ENCODE results near the gene DAGLB.
A peak's percentile ranks its signal among the peaks of the same experiment; 100 is the strongest.
"Not testable (repeated sequence)": the region's sequence is repeated elsewhere in the genome, so short reads cannot be mapped to it uniquely, and the experiment has no call there.

DAGLB gene

GRCh38 chr7:6430974-6431373, 16.8 kb downstream of the DAGLB start:
- no peak for DNase-seq

DNA sequence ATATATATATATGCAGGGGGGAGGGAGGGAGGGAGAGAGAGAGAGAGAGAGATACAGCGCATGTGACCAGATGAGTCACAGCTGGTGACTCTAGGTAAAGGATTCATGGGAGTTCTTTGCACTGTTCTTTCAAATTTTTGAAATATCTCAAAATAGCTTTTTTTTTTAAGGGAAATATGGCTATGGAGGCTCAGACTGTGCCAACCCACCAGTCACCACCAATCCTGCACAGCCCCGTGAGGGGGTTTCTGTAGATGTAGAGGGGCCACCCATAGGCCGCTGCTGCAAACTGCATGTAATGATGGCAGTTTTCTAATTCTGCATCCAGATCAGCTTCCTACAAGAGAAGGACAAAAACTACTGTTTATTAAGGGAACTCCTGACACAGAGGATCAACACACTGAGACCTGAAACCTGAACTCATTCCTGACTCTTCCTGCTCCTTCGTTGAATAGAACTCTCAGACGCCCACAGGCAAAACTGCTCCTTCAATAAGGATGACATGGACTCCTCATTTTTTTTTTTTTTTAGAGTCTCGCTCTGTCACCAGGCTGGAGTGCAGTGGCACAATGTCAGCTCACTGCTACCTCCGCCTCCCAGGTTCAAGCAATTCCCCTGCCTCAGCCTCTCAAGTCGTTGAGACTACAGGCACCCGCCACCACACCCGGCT, 17.3 kb downstream of the DAGLB start:
- DNase-seq: no peak

- peak in 2 of 14 donors; percentile 9 to 11 for DNase-seq
Measured at GRCh38 chr7:6425948-6426347, 21.8 kb downstream of the DAGLB start.

- DNase-seq: peak in 7 of 14 donors; percentile 40 to 68 (median 49)
Measured at GRCh38 chr7:6423942-6424701, 23.6 kb downstream of the DAGLB start.

- peak in 1 of 14 donors; percentile 20 for DNase-seq
Measured at GRCh38 chr7:6422926-6423632, 24.7 kb downstream of the DAGLB start.

DNA sequence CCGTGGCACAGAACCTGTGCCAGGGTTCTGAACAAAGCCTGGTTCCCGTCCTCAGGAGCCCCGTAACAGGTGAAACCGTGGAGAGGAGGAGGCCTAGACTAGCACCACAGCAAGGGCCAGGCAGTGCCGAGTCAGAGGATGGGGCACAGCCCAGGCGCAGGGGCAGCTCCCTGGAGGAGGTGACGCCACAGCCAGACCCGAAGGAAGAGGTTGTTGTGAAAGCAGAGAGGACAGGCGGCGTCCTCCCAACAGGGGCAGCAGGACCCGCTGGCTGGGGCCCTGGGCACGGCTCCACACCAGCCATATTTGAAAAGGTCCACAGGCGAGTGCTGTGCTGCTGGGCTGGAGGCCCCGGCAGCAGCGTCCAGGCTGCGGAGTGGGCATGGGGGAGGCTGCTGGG, 25.7 kb downstream of the DAGLB start:
- DNase-seq: no peak

- peak in 1 of 14 donors; percentile 6 for DNase-seq
Measured at GRCh38 chr7:6420680-6421079, 27.1 kb downstream of the DAGLB start.

- peak in 10 of 14 donors; percentile 19 to 99 (median 43) for DNase-seq
Measured at GRCh38 chr7:6419310-6419773, 28.4 kb downstream of the DAGLB start.

GRCh38 chr7:6417408-6417807, 30.3 kb downstream of the DAGLB start:
- DNase-seq: no peak

DNA sequence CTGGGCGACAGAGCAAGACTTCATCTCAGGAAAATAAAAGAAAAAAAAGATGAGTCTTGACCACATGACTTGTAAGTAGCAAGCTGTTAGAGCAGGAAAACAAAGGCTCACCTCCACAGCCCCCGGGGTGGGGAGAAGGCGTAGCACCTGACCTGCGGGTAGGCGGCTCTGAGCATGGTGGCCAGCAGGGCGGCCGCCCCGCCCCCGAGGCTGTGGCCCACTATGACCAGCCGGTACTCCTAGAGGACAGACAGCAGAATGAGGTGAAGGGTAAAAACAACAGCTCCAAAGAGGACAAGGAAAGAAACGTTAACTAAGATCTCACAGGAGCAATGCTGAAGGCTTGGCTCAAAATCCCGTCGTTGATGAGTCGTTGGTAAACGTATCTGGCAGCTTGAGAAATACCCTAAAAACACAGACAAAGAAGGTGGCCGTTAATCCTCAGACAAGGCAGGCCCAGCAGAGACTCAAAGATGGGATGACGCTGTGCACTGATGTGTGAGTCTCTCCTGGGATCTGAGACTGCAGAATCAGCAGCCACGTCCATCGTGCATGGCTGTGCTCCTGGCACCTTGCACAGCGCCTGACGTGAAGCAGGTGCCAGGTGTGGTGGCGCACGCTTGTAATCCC, 31.1 kb downstream of the DAGLB start:
- no peak for DNase-seq

DNA sequence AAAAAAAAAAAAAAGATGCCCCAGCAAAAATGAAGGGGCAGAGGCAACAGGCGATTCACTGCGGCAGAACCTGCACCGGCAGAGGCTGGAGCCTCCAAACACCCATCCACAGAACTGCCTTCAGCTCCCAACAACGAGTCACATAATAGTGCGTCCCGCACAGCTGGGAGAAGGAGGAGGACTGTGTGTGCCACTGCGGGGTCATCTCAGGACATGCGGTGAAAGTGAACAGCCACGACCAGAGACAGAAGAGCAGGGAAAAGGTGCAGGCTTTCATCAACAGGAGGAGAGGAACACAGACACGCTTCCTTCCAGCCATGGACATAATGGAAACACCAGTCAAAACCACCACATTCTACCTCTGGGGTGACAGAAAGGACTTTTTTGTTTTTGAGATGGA, 34.1 kb downstream of the DAGLB start:
- DNase-seq: no peak

- no peak for DNase-seq
Measured at GRCh38 chr7:6409944-6410693, 37.6 kb downstream of the DAGLB start.

- no peak for DNase-seq
Measured at GRCh38 chr7:6409091-6409490, 38.7 kb downstream of the DAGLB start.

GRCh38 chr7:6407434-6407833, 40.3 kb downstream of the DAGLB start:
- no peak for DNase-seq

DNA sequence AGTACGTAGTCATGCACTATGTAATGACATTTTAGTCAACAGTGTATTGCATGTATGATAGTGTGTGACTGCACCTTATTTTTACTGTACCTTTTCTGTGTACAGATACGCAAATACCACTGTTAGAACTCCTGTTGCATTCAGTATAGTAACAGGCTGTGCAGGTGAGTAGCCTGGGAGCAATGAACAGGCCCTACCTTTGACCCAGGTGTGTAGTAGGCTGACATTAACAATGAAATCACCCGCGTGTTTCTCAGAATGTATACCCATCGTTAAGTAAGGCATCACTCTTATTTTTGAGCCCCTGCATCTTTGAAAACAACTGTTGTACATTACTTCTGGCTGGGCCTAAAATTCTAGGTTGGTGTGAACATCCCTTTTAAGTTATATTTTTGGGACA, 41.6 kb downstream of the DAGLB start:
- no peak for DNase-seq

DNA sequence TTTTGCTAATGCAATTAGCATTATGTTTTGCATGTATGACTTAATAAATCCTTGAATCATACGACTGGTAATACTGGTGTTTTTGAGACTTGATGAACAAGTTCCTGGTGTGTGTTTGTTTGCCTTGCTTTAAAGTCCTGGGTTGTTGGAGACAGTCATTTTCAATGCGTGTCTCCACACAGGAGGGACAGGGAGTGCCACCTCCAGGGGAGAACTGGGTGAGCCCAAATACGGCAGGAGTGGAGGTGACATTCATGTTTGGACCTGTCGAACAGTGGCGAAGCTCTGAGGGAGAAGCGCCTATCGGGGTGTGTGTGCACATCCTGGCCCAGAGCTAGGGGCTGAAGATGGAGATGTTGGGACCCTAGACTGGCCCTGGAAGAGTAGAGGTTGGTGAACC, 43.8 kb downstream of the DAGLB start:
- no peak for DNase-seq

GRCh38 chr7:6402741-6403140, 45.0 kb downstream of the DAGLB start:
- no peak for DNase-seq

DNA sequence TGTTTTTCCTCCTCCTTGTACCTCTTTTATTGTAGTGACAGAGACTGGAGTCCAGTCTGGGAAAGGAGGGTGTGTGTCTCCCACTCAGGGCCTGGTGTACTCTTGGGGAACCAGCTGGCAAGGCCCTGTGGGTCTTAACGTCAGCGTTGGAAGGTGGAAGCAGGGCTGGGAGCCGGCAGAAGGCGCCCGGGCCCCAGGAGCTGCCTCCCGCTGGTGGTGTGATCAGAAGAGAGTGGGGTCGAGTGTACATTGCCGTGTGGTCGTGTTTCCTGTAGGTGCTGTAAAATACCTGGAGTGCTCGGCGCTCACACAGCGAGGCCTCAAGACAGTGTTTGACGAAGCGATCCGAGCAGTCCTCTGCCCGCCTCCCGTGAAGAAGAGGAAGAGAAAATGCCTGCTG, 45.7 kb downstream of the DAGLB start:
- DNase-seq: peak in 2 of 14 donors; percentile 13 to 17

DNA sequence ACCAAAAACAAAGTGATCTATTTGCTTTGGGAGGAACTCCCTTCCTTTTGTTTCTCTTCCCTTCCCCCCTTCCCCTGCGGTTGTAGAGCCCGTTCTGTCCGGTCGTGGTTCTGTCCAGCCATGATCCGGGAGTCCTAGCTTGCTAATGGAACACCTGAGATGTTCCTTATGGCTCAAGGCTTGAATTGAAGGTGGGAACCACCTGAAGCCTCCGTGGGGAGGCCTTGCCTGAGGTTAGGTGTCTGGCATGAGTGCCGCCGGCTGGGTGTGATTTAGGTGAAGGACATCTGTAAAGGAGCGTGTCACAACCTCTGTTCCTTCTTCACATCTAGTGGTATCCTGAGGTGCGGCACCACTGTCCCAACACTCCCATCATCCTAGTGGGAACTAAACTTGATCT, 46.2 kb downstream of the DAGLB start:
- no peak for DNase-seq

DNA sequence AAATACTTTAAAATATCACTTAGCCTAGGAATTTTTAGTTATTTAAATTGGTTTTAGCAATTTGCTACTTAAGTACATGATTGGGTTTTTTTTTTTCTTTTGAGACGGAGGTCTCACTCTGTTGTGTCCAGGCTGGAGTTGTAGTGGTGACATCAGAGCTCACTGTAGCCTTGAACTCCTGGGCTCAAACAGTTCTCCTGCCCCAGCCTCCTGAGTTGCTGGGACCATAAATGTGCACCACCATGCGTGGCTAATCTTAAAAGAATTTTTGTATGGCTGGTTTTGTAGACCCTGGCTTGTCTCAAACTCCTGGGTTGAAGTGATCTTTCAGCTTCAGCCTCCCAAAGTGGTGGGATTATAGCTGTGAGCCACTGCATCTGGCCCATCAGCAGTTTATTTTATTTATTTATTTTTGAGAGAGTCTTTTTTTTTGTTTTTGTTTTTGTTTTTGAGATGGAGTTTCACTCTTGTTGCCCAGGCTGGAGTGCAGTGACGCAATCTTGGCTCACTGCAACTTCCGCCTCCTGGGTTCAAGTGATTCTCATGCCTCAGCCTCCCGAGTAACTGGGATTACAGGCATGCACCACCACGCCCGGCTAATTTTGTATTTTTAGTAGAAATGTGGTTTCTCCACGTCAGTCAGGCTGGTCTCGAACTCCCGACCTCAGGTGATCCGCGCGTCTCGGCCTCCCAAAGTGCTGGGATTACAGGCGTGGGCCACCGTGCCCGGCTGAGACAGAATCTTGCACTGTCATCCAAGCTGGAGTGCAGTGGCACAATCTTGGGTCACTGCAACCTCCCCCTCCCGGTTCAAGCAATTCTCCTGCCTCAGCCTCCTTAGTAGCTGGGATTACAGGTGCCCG, 47.3 kb downstream of the DAGLB start:
- DNase-seq: not testable (repeated sequence)

GRCh38 chr7:6399351-6399750, 48.4 kb downstream of the DAGLB start:
- DNase-seq: no peak

Measured in C1 segment of cervical spinal cord (tissue), 14 donors.